A673 (cell line): ENCODE results near the gene RASA2. TPM values are rescaled to one million over a fixed set of nuclear protein-coding genes. Genes with fewer than 3 reads are reported as not detected.

ENCODE experiments used
- Bru-seq: library from RNA; stranded (reverse); fragments of 400-500 nt; gene quantifications from one replicate; lab custom pipeline; 2021; lab: Mats Ljungman, UMichigan
- BruChase-seq, 2 experiments: library from RNA; stranded (reverse); fragments of 400-500 nt; gene quantifications; one replicate each; lab custom pipeline; 2021; lab: Mats Ljungman, UMichigan
- BruUV-seq: library from RNA; stranded (reverse); fragments of 400-500 nt; replicated peaks from 2 replicates; lab custom pipeline; 2021; lab: Mats Ljungman, UMichigan
- CTCF ChIA-PET: fragments of 300-600 bp; sonication (Branson Sonifier 250); formaldehyde crosslinking; loops from one replicate; lab custom pipeline; 2022; ENCODE audit warnings: antibody characterized with exemption; lab: Charles Lee
- POLR2A ChIA-PET: fragments of 300-600 bp; sonication (Branson Sonifier 250); formaldehyde crosslinking; loops from one replicate; lab custom pipeline; 2022; ENCODE audit warnings: antibody characterized with exemption; ENCODE audit not compliant: low non-redundant PET; lab: Charles Lee
- DNase-seq: peaks from one replicate; pipeline ENCODE4 v3.0.0-alpha.2; 2015; ENCODE audit warnings: low spot score
- H3K27ac ChIP-seq: fragments of 200-600 bp; sonication (generic); 2 replicates; pipeline ENCODE4 v1.5.1; 2016; ENCODE audit warnings: mixed run types, low read depth, mild to moderate bottlenecking, mixed read lengths, antibody characterized with exemption, low read length; ENCODE audit not compliant: poor library complexity, severe bottlenecking
- H3K27me3 ChIP-seq: fragments of 200-600 bp; sonication (generic); replicated peaks from 2 replicates; pipeline ENCODE4 v1.6.1; 2017; ENCODE audit warnings: mixed run types, low read depth, mild to moderate bottlenecking, mixed read lengths, antibody characterized with exemption, low read length; ENCODE audit not compliant: insufficient read depth, poor library complexity
- H3K36me3 ChIP-seq: fragments of 200-600 bp; sonication (generic); 2 replicates; pipeline ENCODE4 v1.6.1; 2016; ENCODE audit warnings: mixed run types, mild to moderate bottlenecking, mixed read lengths, antibody characterized with exemption, low read length; ENCODE audit not compliant: insufficient read depth, poor library complexity, severe bottlenecking
- H3K4me1 ChIP-seq: fragments of 200-600 bp; sonication (generic); 2 replicates; pipeline ENCODE4 v1.6.1; 2017; ENCODE audit warnings: mixed run types, mild to moderate bottlenecking, mixed read lengths, antibody characterized with exemption, low read length; ENCODE audit not compliant: insufficient read depth, poor library complexity, severe bottlenecking
- H3K4me3 ChIP-seq: fragments of 200-600 bp; sonication (generic); 2 replicates; pipeline ENCODE4 v1.5.1; 2016; ENCODE audit warnings: low read depth, mixed run types, mild to moderate bottlenecking, mixed read lengths, low read length; ENCODE audit not compliant: poor library complexity, severe bottlenecking
- H3K9me3 ChIP-seq: fragments of 200-600 bp; sonication (generic); 2 replicates; pipeline ENCODE4 v1.6.1; 2016; ENCODE audit warnings: mixed run types, low read depth, mild to moderate bottlenecking, mixed read lengths, antibody characterized with exemption, low read length; ENCODE audit not compliant: poor library complexity, severe bottlenecking
- CTCF ChIP-seq: fragments of 300-800, 200-600 bp; sonication (generic); conservative IDR thresholded peaks from 2 replicates; pipeline ENCODE4 v1.5.1; 2017; ENCODE audit warnings: low read depth, mild to moderate bottlenecking, antibody characterized with exemption, low read length, moderate library complexity, mixed read lengths
- EZH2 ChIP-seq: fragments of 200-600 bp; sonication (generic); IDR thresholded peaks from 2 replicates; pipeline ENCODE4 v1.6.1; 2017; ENCODE audit warnings: borderline replicate concordance, low read depth, mild to moderate bottlenecking, mixed read lengths, antibody characterized with exemption, low read length; ENCODE audit not compliant: poor library complexity, severe bottlenecking
- intact Hi-C: fragments of 100-400 bp; cut with micrococcal nuclease; formaldehyde crosslinking; loops from one replicate; pipeline ENCODE4 v1.10.0; 2022; ENCODE audit not compliant: unreplicated experiment
- long read RNA-seq: library from polyadenylated mRNA; stranded (forward); transcript quantifications from one replicate; pipeline ENCODE4 v2.0.0, GENCODE V29; 2022
- total RNA-seq: library from RNA; stranded (reverse); gene quantifications from 2 replicates; pipeline ENCODE4 v1.2.3, GENCODE V29; 2021

The RASA2 gene
- 16.3 and 17.1 TPM in 2 replicates for total RNA-seq
- Bru-seq, nascent RNA, result percentile 90 among the genes with signal in this experiment
- BruChase-seq, experiment 1, labeled RNA remaining after a 2-hour chase, result percentile 91 among the genes with signal in this experiment
- percentile 72 among the genes with signal in this experiment for BruChase-seq, experiment 2, labeled RNA remaining after a 6-hour chase
- long read RNA-seq, full-length matches to known transcripts, result 6 of 13 reads
- long read RNA-seq, partial matches to known transcripts, result 6 of 13 reads
- long read RNA-seq, other reads (novel, unspliced or antisense), result 1 of 13 reads

DNA sequence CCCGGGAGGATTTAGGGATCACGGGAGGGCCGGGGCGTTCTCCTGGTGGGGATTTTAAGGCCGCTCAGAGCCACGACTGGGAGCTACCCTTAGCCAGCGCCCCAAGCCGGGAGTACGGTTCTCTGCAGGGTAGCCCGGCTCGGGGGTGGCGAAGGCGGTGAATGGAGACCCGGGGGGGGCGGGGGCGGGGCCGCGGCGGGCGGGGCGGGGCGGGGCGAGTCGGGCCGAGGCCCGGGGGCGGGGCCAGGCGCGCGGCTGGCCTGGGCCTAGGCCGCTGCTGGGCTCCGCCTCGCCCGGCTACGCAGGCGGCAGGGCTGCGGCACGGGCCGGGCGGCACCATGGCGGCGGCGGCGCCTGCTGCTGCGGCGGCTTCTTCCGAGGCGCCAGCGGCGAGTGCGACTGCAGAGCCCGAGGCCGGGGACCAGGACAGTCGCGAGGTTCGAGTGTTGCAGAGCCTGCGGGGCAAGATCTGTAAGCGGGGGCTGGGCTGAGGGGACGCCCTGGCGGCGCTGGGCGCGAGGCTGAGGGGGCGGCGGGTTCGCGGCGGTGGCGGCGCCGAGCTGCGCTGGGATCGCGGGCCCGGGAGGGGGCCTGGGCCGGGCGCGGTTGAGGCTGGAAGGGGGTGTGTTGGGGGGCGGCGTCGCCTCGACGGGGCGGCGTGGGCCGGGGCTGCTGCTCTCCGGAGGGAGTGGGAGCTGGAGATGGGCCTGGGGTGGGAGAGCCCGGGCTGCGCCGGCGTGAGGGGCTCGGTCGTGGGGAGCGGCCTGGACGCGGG, at the start of gene RASA2:
Gene RASA2 (plus strand): TSS at position 282 of the 775 bp plus-strand sequence. CDS start 57 bp downstream, at position 339.
- TF ChIP-seq CTCF, result no peak
- TF ChIP-seq EZH2, result no peak
- DNase-seq, result peak; percentile 92
- H3K4me3 ChIP-seq, result peak within 1 kb of the TSS; percentile 86
- H3K27ac ChIP-seq, result peak within 1 kb of the TSS; percentile 96
- intact Hi-C loops, result loop anchor here (5.0 kb wide), 1 partner anchor 45 kb away; no protein-coding TSS in a partner anchor
- no TSS peak for BruUV-seq
- ChIA-PET POLR2A (interaction anchor here (0.6 kb wide), 1 partner anchor 84 kb away, joined by 3 read pairs; no protein-coding TSS in a partner anchor), CTCF (no interaction called here)
- peaks cover 37% of the 10 kb centered on the region for H3K4me1 ChIP-seq
- no peaks in the 10 kb centered on the region for H3K36me3 ChIP-seq
- H3K27me3 ChIP-seq, result no peaks in the 10 kb centered on the region
- no peaks in the 10 kb centered on the region for H3K9me3 ChIP-seq

- no peaks in the 10 kb centered on the region for H3K9me3 ChIP-seq
- no peak for TF ChIP-seq CTCF
- intact Hi-C loops, result no loop called here
- H3K4me3 ChIP-seq, result no peak overlapping the region
- CTCF ChIA-PET, result interaction anchor here (0.6 kb wide), 1 partner anchor 137 kb away, joined by 6 read pairs; no protein-coding TSS in a partner anchor
- POLR2A ChIA-PET, result no interaction called here
- no peak overlapping the region for H3K27ac ChIP-seq
- DNase-seq, result no peak
- no peaks in the 10 kb centered on the region for H3K4me1 ChIP-seq
- peaks cover 5% of the 10 kb centered on the region for H3K36me3 ChIP-seq
- no peaks in the 10 kb centered on the region for H3K27me3 ChIP-seq
- BruUV-seq, result no TSS peak
Measured at GRCh38 chr3:141439589-141439988, 47.2 kb upstream of the RASA2 start.

GRCh38 chr3:141440942-141441341, 45.9 kb upstream of the RASA2 start:
- H3K36me3 ChIP-seq, result peaks cover 5% of the 10 kb centered on the region
- H3K9me3 ChIP-seq, result no peaks in the 10 kb centered on the region
- no peak overlapping the region for H3K4me3 ChIP-seq
- DNase-seq, result no peak
- no TSS peak for BruUV-seq
- ChIA-PET CTCF (no interaction called here), POLR2A (no interaction called here)
- intact Hi-C loops, result no loop called here
- no peaks in the 10 kb centered on the region for H3K4me1 ChIP-seq
- no peak overlapping the region for H3K27ac ChIP-seq
- H3K27me3 ChIP-seq, result no peaks in the 10 kb centered on the region
- no peak for TF ChIP-seq EZH2
- no peak for TF ChIP-seq CTCF
